Measurements from ENCODE around the gene AMDHD2.
A peak's percentile ranks its signal among the peaks of the same experiment; 100 is the strongest.

AMDHD2 gene
- 50.3 to 53.3 (median 51.5) reads per million in 3 donors for total RNA-seq

- DNase-seq = peak; percentile 81 to 88 (median 85)
- peaks cover 28% of the 10 kb centered on the region for H3K36me3 ChIP-seq (ENCODE audit: control insufficient read depth, insufficient read depth, low read length)
Measured at GRCh38 chr16:2520097-2520783, at the start of gene AMDHD2. AMDHD2 (plus strand) TSS chr16:2520371; CDS start chr16:2520459, 88 bp downstream.

DNA sequence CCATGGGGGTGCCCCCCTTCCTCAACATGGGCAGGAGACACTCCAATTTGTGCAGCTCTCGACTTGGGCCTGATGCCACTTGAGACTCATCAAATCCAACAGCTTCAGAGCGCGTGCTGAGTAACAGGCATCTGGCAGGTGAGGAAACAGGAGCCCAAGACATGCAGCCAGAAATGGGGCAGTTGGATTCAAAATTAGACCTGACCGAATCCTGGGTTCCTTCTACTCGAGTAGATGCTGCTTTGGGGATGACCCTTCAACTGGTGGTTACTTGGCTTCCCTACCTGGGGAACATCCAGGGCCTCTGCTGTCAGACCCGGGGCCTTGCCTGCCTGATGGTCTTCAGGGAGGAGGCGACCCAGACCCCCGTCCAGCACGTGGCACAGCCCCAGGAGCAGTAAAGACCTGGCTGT, 49.6 kb upstream of the AMDHD2 start:
- Histone ChIP-seq H3K9me3 (ENCODE audit: control insufficient read depth, low read length) (no peaks in the 10 kb centered on the region), H3K36me3 (ENCODE audit: control insufficient read depth, insufficient read depth, low read length) (no peaks in the 10 kb centered on the region), H3K4me1 (ENCODE audit: control insufficient read depth, insufficient read depth, low read length, poor library complexity, severe bottlenecking) (peaks cover 41% of the 10 kb centered on the region), H3K27me3 (replicated peaks; ENCODE audit: control insufficient read depth, insufficient read depth, low read length, poor library complexity, severe bottlenecking) (peaks cover 47% of the 10 kb centered on the region), H3K27ac (ENCODE audit: insufficient read depth, low read length, poor library complexity, severe bottlenecking) (no peak overlapping the region), H3K4me3 (ENCODE audit: insufficient read depth, low read depth, low read length, poor library complexity, severe bottlenecking) (no peak overlapping the region)
- no peak for DNase-seq

More at GRCh38 chr16:2520097-2520783, at the start of gene AMDHD2:
- H3K27ac ChIP-seq (ENCODE audit: insufficient read depth, low read length, poor library complexity, severe bottlenecking) = peak within 1 kb of the TSS; percentile 65
- peaks cover 50% of the 10 kb centered on the region for H3K4me1 ChIP-seq (ENCODE audit: control insufficient read depth, insufficient read depth, low read length, poor library complexity, severe bottlenecking)
- H3K9me3 ChIP-seq (ENCODE audit: control insufficient read depth, low read length) = no peaks in the 10 kb centered on the region
- H3K4me3 ChIP-seq (ENCODE audit: insufficient read depth, low read depth, low read length, poor library complexity, severe bottlenecking) = peak within 1 kb of the TSS; percentile 60
- no peaks in the 10 kb centered on the region for H3K27me3 ChIP-seq (replicated peaks; ENCODE audit: control insufficient read depth, insufficient read depth, low read length, poor library complexity, severe bottlenecking)

DNA sequence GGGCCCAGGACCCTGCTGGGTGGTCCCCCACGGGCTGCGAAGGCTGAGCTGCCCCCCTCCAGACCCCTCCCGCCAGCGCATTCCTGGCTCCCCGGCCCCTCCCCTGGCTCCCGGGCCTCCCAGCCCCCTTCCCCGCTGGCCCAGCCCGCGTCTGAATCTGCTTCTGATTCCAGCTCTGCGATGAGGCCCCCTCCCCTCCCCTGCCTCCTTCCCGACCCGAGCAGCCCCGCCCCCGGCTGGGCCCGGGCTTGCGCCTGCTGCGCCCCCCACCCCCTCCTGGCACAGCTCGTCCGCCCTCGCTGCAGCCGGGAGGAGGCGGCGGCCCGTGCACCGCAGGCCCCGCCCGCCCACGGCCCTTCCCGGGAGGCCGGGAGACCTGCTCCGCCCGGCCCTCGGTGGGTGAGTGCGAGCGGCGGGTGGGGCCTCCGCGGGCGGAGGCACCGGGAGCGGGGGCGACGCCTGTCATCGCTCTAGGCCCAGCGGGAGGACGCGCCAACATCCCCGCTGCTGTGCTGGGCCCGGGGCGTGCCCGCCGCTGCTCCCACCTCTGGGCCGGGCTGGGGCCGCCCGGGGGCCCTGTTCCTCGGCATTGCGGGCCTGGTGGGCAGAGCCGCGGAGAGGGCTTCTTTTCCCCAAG, 49.0 kb upstream of the AMDHD2 start, which contains the start of gene NTN3:
Gene NTN3, plus strand, starts transcription at position 282 of the 637 bp plus-strand sequence. CDS start 405 bp downstream, outside the sequence.
- Histone ChIP-seq H3K4me3 (ENCODE audit: insufficient read depth, low read depth, low read length, poor library complexity, severe bottlenecking) (no peak within 1 kb of the TSS), H3K36me3 (ENCODE audit: control insufficient read depth, insufficient read depth, low read length) (no peaks in the 10 kb centered on the region), H3K27me3 (replicated peaks; ENCODE audit: control insufficient read depth, insufficient read depth, low read length, poor library complexity, severe bottlenecking) (peaks cover 47% of the 10 kb centered on the region), H3K4me1 (ENCODE audit: control insufficient read depth, insufficient read depth, low read length, poor library complexity, severe bottlenecking) (peaks cover 45% of the 10 kb centered on the region), H3K9me3 (ENCODE audit: control insufficient read depth, low read length) (no peaks in the 10 kb centered on the region), H3K27ac (ENCODE audit: insufficient read depth, low read length, poor library complexity, severe bottlenecking) (no peak within 1 kb of the TSS)
- no peak for DNase-seq

- no peaks in the 10 kb centered on the region for H3K36me3 ChIP-seq (ENCODE audit: control insufficient read depth, insufficient read depth, low read length)
- H3K4me1 ChIP-seq (ENCODE audit: control insufficient read depth, insufficient read depth, low read length, poor library complexity, severe bottlenecking) = peaks cover 45% of the 10 kb centered on the region
- no peak for DNase-seq
- H3K27ac ChIP-seq (ENCODE audit: insufficient read depth, low read length, poor library complexity, severe bottlenecking) = no peak overlapping the region
- no peak overlapping the region for H3K4me3 ChIP-seq (ENCODE audit: insufficient read depth, low read depth, low read length, poor library complexity, severe bottlenecking)
- peaks cover 47% of the 10 kb centered on the region for H3K27me3 ChIP-seq (replicated peaks; ENCODE audit: control insufficient read depth, insufficient read depth, low read length, poor library complexity, severe bottlenecking)
- H3K9me3 ChIP-seq (ENCODE audit: control insufficient read depth, low read length) = no peaks in the 10 kb centered on the region
Measured at GRCh38 chr16:2471653-2472487, 48.3 kb upstream of the AMDHD2 start.

DNA sequence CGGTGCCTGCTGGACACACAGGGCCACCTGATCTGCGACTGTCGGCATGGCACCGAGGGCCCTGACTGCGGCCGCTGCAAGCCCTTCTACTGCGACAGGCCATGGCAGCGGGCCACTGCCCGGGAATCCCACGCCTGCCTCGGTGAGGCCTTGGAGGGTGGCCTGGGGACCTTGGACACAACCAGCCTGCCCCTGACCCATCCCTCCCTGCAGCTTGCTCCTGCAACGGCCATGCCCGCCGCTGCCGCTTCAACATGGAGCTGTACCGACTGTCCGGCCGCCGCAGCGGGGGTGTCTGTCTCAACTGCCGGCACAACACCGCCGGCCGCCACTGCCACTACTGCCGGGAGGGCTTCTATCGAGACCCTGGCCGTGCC, 47.7 kb upstream of the AMDHD2 start:
- no peaks in the 10 kb centered on the region for H3K36me3 ChIP-seq (ENCODE audit: control insufficient read depth, insufficient read depth, low read length)
- H3K27me3 ChIP-seq (replicated peaks; ENCODE audit: control insufficient read depth, insufficient read depth, low read length, poor library complexity, severe bottlenecking) = peaks cover 47% of the 10 kb centered on the region
- H3K27ac ChIP-seq (ENCODE audit: insufficient read depth, low read length, poor library complexity, severe bottlenecking) = no peak overlapping the region
- H3K4me1 ChIP-seq (ENCODE audit: control insufficient read depth, insufficient read depth, low read length, poor library complexity, severe bottlenecking) = peaks cover 45% of the 10 kb centered on the region
- no peak overlapping the region for H3K4me3 ChIP-seq (ENCODE audit: insufficient read depth, low read depth, low read length, poor library complexity, severe bottlenecking)
- DNase-seq = no peak
- no peaks in the 10 kb centered on the region for H3K9me3 ChIP-seq (ENCODE audit: control insufficient read depth, low read length)

DNA sequence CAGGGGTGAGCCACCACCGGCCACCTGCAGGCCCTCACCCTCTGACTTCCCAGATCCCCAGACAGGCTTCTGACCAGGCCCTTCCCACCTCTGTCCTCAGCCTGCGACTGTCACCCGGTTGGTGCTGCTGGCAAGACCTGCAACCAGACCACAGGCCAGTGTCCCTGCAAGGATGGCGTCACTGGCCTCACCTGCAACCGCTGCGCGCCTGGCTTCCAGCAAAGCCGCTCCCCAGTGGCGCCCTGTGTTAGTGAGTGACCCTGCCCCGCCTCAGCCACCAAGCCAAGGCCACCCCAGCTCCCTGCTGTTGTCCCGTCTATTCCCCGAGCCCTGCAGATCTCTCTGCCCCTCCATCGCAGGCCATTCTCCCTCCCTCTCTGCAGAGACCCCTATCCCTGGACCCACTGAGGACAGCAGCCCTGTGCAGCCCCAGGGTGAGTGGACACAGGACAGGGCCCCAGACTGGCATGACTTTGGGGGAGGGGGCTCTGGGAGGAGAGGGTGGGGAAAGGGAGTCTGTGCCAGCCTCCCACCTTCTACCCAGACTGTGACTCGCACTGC, 47.2 kb upstream of the AMDHD2 start:
- H3K36me3 ChIP-seq (ENCODE audit: control insufficient read depth, insufficient read depth, low read length) = no peaks in the 10 kb centered on the region
- peaks cover 47% of the 10 kb centered on the region for H3K27me3 ChIP-seq (replicated peaks; ENCODE audit: control insufficient read depth, insufficient read depth, low read length, poor library complexity, severe bottlenecking)
- no peak for DNase-seq
- no peaks in the 10 kb centered on the region for H3K9me3 ChIP-seq (ENCODE audit: control insufficient read depth, low read length)
- peaks cover 42% of the 10 kb centered on the region for H3K4me1 ChIP-seq (ENCODE audit: control insufficient read depth, insufficient read depth, low read length, poor library complexity, severe bottlenecking)
- H3K4me3 ChIP-seq (ENCODE audit: insufficient read depth, low read depth, low read length, poor library complexity, severe bottlenecking) = no peak overlapping the region
- no peak overlapping the region for H3K27ac ChIP-seq (ENCODE audit: insufficient read depth, low read length, poor library complexity, severe bottlenecking)

- Histone ChIP-seq H3K36me3 (ENCODE audit: control insufficient read depth, insufficient read depth, low read length) (no peaks in the 10 kb centered on the region), H3K9me3 (ENCODE audit: control insufficient read depth, low read length) (no peaks in the 10 kb centered on the region), H3K27me3 (replicated peaks; ENCODE audit: control insufficient read depth, insufficient read depth, low read length, poor library complexity, severe bottlenecking) (peaks cover 42% of the 10 kb centered on the region), H3K4me3 (ENCODE audit: insufficient read depth, low read depth, low read length, poor library complexity, severe bottlenecking) (no peak overlapping the region), H3K27ac (ENCODE audit: insufficient read depth, low read length, poor library complexity, severe bottlenecking) (no peak overlapping the region), H3K4me1 (ENCODE audit: control insufficient read depth, insufficient read depth, low read length, poor library complexity, severe bottlenecking) (peaks cover 37% of the 10 kb centered on the region)
- DNase-seq = no peak
Measured at GRCh38 chr16:2473446-2473926, 46.7 kb upstream of the AMDHD2 start.

DNA sequence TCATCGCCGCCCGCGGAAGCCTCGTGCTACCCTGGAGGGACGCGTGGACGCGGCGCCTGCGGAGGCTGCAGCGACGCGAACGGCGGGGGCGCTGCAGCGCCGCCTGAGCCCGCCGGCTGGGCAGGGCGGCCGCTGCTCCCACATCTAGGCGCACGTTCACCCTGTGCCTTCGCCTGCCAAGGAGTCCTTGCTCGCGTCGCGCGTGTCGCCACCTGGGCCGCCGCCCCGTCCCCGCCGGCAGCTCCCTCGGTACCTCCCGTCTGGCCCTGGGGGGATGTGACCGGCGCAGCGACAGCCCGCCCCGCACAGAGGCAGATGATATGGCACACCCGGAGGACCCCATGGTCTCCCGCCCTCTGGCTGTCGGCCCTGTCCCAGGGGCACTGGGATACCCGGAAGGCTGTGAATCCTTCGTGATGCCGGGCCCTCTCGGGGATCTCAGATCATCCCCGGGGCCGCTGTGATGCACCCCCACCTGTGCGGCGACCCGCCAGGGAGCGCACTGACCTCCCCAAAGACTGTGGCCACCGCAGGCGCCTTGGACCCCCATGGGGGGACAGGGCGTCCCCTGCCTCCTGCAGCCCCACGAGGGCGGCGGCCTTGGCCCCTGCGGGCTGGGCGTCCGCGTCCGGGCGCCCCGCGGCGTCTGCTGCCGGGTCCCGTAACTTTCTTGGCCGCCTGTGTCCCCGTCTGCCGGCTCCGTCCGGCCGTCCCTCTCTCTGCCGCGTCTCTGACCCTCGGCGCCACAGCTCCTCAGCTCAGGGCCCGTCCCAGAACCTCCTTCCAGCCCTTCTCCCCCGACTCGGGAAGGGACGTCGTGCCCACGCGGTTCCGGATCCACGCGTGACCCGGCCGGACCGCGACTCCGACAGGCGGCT, 45.9 kb upstream of the AMDHD2 start:
- H3K4me3 ChIP-seq (ENCODE audit: insufficient read depth, low read depth, low read length, poor library complexity, severe bottlenecking) = peak overlapping the region; percentile 74
- H3K9me3 ChIP-seq (ENCODE audit: control insufficient read depth, low read length) = no peaks in the 10 kb centered on the region
- peak overlapping the region; percentile 11 for H3K27ac ChIP-seq (ENCODE audit: insufficient read depth, low read length, poor library complexity, severe bottlenecking)
- H3K4me1 ChIP-seq (ENCODE audit: control insufficient read depth, insufficient read depth, low read length, poor library complexity, severe bottlenecking) = peaks cover 31% of the 10 kb centered on the region
- DNase-seq = peak; percentile 22 to 47 (median 38)
- no peaks in the 10 kb centered on the region for H3K36me3 ChIP-seq (ENCODE audit: control insufficient read depth, insufficient read depth, low read length)
- peaks cover 36% of the 10 kb centered on the region for H3K27me3 ChIP-seq (replicated peaks; ENCODE audit: control insufficient read depth, insufficient read depth, low read length, poor library complexity, severe bottlenecking)

DNA sequence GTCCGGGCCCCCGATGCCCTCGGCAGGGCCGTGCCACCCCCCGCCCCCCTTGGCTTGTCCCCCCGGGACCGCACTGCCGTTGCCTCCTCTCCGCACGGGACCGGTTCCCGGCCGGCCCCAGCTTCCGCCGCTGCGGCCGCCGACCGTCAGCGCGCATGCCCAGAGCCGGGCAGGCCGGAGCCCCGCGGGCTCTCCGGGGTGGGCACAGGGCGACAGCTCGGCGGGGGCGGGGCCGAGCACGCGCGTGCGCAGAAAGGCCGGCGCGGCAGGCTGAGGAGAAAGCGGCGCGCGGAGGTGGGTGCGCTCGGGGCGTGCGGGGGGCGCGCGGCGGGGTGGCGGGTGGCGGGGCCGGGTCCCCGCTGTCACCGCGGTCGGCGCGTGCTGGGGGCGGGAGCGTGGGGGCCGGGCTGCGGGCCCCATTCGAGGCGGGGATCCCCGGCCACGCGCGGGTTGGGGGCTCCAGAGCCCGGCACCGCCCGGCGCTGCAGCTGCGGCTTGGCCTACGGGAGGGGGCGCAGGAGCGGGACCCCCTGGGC, 45.2 kb upstream of the AMDHD2 start, which contains the start of gene TBC1D24:
Gene TBC1D24, plus strand, starts transcription at position 251 of the 536 bp plus-strand sequence. CDS start 21,022 bp downstream, outside the sequence.
- Histone ChIP-seq H3K9me3 (ENCODE audit: control insufficient read depth, low read length) (no peaks in the 10 kb centered on the region), H3K36me3 (ENCODE audit: control insufficient read depth, insufficient read depth, low read length) (no peaks in the 10 kb centered on the region), H3K4me1 (ENCODE audit: control insufficient read depth, insufficient read depth, low read length, poor library complexity, severe bottlenecking) (peaks cover 31% of the 10 kb centered on the region), H3K4me3 (ENCODE audit: insufficient read depth, low read depth, low read length, poor library complexity, severe bottlenecking) (peak within 1 kb of the TSS; percentile 74), H3K27me3 (replicated peaks; ENCODE audit: control insufficient read depth, insufficient read depth, low read length, poor library complexity, severe bottlenecking) (peaks cover 28% of the 10 kb centered on the region), H3K27ac (ENCODE audit: insufficient read depth, low read length, poor library complexity, severe bottlenecking) (peak within 1 kb of the TSS; percentile 11)
- DNase-seq = peak; percentile 52 to 70 (median 62)
